WTC11 (cell line): Measurements from ENCODE around the gene WNT9B. TPM values are rescaled to one million over a fixed set of nuclear protein-coding genes. Genes with fewer than 3 reads are reported as not detected.

Experiments used
- ATAC-seq: fragments of 200-7000 bp; cut with Tn5 transposase; 2 replicates; pipeline ENCODE4 v1.10.0; 2021; ENCODE audit warnings: mild to moderate bottlenecking, moderate library complexity
- CTCF ChIA-PET: fragments of 300-600 bp; sonication (Branson Sonifier 250); formaldehyde crosslinking; loops from one replicate; lab custom pipeline; 2021; ENCODE audit warnings: antibody characterized with exemption; lab: Charles Lee
- POLR2A ChIA-PET: fragments of 350-600 bp; sonication (Branson Sonifier 250); formaldehyde crosslinking; loops from one replicate; lab custom pipeline; 2021; ENCODE audit warnings: antibody characterized with exemption; lab: Charles Lee
- DNase-seq: peaks from one replicate; pipeline ENCODE4 v3.0.0; 2021; ENCODE audit warnings: low spot score
- H3K27ac Mint-ChIP-seq: 2 replicates; pipeline ENCODE4 v1.8.0; 2021; ENCODE audit warnings: mixed read lengths
- H3K27me3 Mint-ChIP-seq: 2 replicates; pipeline ENCODE4 v1.8.0; 2021; ENCODE audit warnings: low read depth, mild to moderate bottlenecking, moderate library complexity, mixed read lengths
- H3K36me3 Mint-ChIP-seq: 2 replicates; pipeline ENCODE4 v1.8.0; 2021; ENCODE audit warnings: mixed read lengths
- H3K4me1 Mint-ChIP-seq: 2 replicates; pipeline ENCODE4 v1.8.0; 2022; ENCODE audit warnings: mixed read lengths
- H3K4me3 Mint-ChIP-seq: 2 replicates; pipeline ENCODE4 v1.8.0; 2021; ENCODE audit warnings: mild to moderate bottlenecking, moderate library complexity, mixed read lengths
- H3K9me3 Mint-ChIP-seq: 2 replicates; pipeline ENCODE4 v1.8.0; 2021; ENCODE audit warnings: mixed read lengths
- ATF1 ChIP-seq: sonication (generic); formaldehyde crosslinking; IDR thresholded peaks from 2 replicates; pipeline ENCODE4 v1.8.1; 2023; ENCODE audit warnings: mild to moderate bottlenecking, moderate library complexity, missing genetic modification reagents
- CBFB ChIP-seq: sonication (generic); formaldehyde crosslinking; IDR thresholded peaks from 2 replicates; pipeline ENCODE4 v1.8.1; 2022; ENCODE audit warnings: mild to moderate bottlenecking, low read depth, missing genetic modification reagents
- CREM ChIP-seq: sonication (generic); formaldehyde crosslinking; IDR thresholded peaks from 2 replicates; pipeline ENCODE4 v1.8.1; 2022; ENCODE audit warnings: mild to moderate bottlenecking, missing genetic modification reagents, moderate library complexity
- ETV6 ChIP-seq: sonication (generic); formaldehyde crosslinking; IDR thresholded peaks from 2 replicates; pipeline ENCODE4 v1.8.1; 2022; ENCODE audit warnings: mild to moderate bottlenecking, missing genetic modification reagents
- FOXJ3 ChIP-seq: sonication (generic); formaldehyde crosslinking; IDR thresholded peaks from 2 replicates; pipeline ENCODE4 v1.9.0; 2021; ENCODE audit warnings: missing genetic modification reagents, mild to moderate bottlenecking, borderline replicate concordance
- GTF2I ChIP-seq: fragments of 250-450 bp; sonication (Bioruptor Pico); conservative IDR thresholded peaks from 2 replicates; pipeline ENCODE4 v1.4.0; 2021; ENCODE audit warnings: mild to moderate bottlenecking
- MXD4 ChIP-seq: fragments of 250-450 bp; sonication (Bioruptor Pico); IDR thresholded peaks from 2 replicates; pipeline ENCODE4 v1.8.0; 2021; ENCODE audit warnings: mild to moderate bottlenecking, moderate library complexity, borderline replicate concordance
- MYBL2 ChIP-seq: sonication (generic); formaldehyde crosslinking; IDR thresholded peaks from 2 replicates; pipeline ENCODE4 v1.8.1; 2023; ENCODE audit warnings: mild to moderate bottlenecking, moderate library complexity, missing genetic modification reagents
- PRRX2 ChIP-seq: fragments of 250-450 bp; sonication (Bioruptor Pico); IDR thresholded peaks from 2 replicates; pipeline ENCODE4 v1.8.0; 2021; ENCODE audit warnings: mild to moderate bottlenecking
- RORB ChIP-seq: fragments of 250-450 bp; sonication (Bioruptor Pico); IDR thresholded peaks from 2 replicates; pipeline ENCODE4 v1.9.0; 2021; ENCODE audit warnings: mild to moderate bottlenecking
- SMAD3 ChIP-seq: sonication (generic); formaldehyde crosslinking; IDR thresholded peaks from 2 replicates; pipeline ENCODE4 v1.8.0; 2022; ENCODE audit warnings: missing genetic modification reagents, mild to moderate bottlenecking, borderline replicate concordance
- SMAD4 ChIP-seq: sonication (generic); formaldehyde crosslinking; IDR thresholded peaks from 2 replicates; pipeline ENCODE4 v1.8.0; 2022; ENCODE audit warnings: mild to moderate bottlenecking, missing genetic modification reagents
- TEAD1 ChIP-seq: sonication (generic); formaldehyde crosslinking; IDR thresholded peaks from 2 replicates; pipeline ENCODE4 v1.8.0; 2022; ENCODE audit warnings: mild to moderate bottlenecking, missing genetic modification reagents
- ZNF121 ChIP-seq: sonication (generic); formaldehyde crosslinking; IDR thresholded peaks from 2 replicates; pipeline ENCODE4 v1.8.0; 2023; ENCODE audit warnings: missing genetic modification reagents
- ZNF219 ChIP-seq: sonication (generic); formaldehyde crosslinking; IDR thresholded peaks from 2 replicates; pipeline ENCODE4 v1.8.0; 2023; ENCODE audit warnings: missing genetic modification reagents, mild to moderate bottlenecking, borderline replicate concordance
- ZNF232 ChIP-seq: sonication (generic); formaldehyde crosslinking; IDR thresholded peaks from 2 replicates; pipeline ENCODE4 v1.8.0; 2022; ENCODE audit warnings: mild to moderate bottlenecking, missing genetic modification reagents
- ZNF423 ChIP-seq: fragments of 250-450 bp; sonication (Bioruptor Pico); IDR thresholded peaks from 2 replicates; pipeline ENCODE4 v2.1.2; 2022; ENCODE audit warnings: mild to moderate bottlenecking, moderate library complexity
- ZNF671 ChIP-seq: fragments of 250-450 bp; sonication (Bioruptor Pico); IDR thresholded peaks from 2 replicates; pipeline ENCODE4 v1.8.0; 2021; ENCODE audit warnings: mild to moderate bottlenecking
- total RNA-seq: library from RNA; stranded (reverse); gene quantifications from 3 replicates; pipeline ENCODE4 v1.2.3, GENCODE V29; 2021
- TF ChIP-seq, protein P1 (sequence below): fragments of 250-450 bp; sonication (Bioruptor Pico); IDR thresholded peaks from 2 replicates; pipeline ENCODE4 v1.9.0; 2021; ENCODE audit warnings: moderate library complexity, mild to moderate bottlenecking, inconsistent platforms, borderline replicate concordance
- TF ChIP-seq, protein P2 (sequence below): fragments of 250-450 bp; sonication (Bioruptor Pico); IDR thresholded peaks from 2 replicates; pipeline ENCODE4 v1.8.0; 2021; ENCODE audit warnings: mild to moderate bottlenecking
- TF ChIP-seq, protein P3 (sequence below): sonication (generic); formaldehyde crosslinking; conservative IDR thresholded peaks from 2 replicates; pipeline ENCODE4 v1.8.1; 2022; ENCODE audit warnings: mild to moderate bottlenecking, missing genetic modification reagents
- TF ChIP-seq, protein P4 (sequence below): sonication (generic); formaldehyde crosslinking; IDR thresholded peaks from 2 replicates; pipeline ENCODE4 v1.8.1; 2023; ENCODE audit warnings: mild to moderate bottlenecking, missing genetic modification reagents, moderate library complexity
- TF ChIP-seq, protein P5 (sequence below): fragments of 250-450 bp; sonication (Bioruptor Pico); IDR thresholded peaks from 2 replicates; pipeline ENCODE4 v1.9.0; 2021; ENCODE audit warnings: mild to moderate bottlenecking
- TF ChIP-seq, protein P6 (sequence below): sonication (generic); formaldehyde crosslinking; conservative IDR thresholded peaks from 2 replicates; pipeline ENCODE4 v1.8.1; 2023; ENCODE audit warnings: mild to moderate bottlenecking, low read depth, missing genetic modification reagents, moderate library complexity
- TF ChIP-seq, protein P7 (sequence below): fragments of 200-600 bp; IDR thresholded peaks from 2 replicates; pipeline ENCODE4 v1.8.0; 2022; ENCODE audit warnings: antibody characterized with exemption
- TF ChIP-seq, protein P8 (sequence below): sonication (generic); formaldehyde crosslinking; IDR thresholded peaks from 2 replicates; pipeline ENCODE4 v1.8.1; 2022; ENCODE audit warnings: low read depth, mild to moderate bottlenecking, moderate library complexity, missing genetic modification reagents, borderline replicate concordance

WNT9B gene
- total RNA-seq, 1 experiment from 2014 or later, result 0.87 TPM

DNA sequence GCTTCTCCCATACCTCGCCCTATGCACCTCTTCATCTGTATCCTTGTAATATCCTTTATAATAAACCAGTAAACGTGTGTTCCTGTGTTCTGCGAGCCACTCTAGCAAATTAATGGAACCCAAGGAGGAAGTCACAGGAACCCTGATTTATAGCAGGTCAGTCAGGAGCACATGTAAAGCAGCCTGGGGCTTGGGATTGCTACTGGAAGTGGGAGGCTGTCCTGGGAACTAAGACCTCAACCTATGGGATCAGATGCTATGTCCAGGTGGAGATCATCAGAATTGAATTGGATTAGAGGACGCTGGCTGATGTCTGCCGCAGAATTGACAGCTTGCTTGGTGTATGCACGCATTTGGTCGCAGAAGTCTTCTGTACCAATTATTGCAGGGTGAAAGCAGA lies 48.6 kb upstream of the WNT9B start:
- TF ChIP-seq FOXJ3 (CRISPR knock-in tag), result no peak
- TF ChIP-seq RORB (CRISPR knock-in tag), result no peak
- no peak for TF ChIP-seq SMAD4 (CRISPR knock-in tag)
- no peak for TF ChIP-seq CBFB
- TF ChIP-seq, protein P1, sequence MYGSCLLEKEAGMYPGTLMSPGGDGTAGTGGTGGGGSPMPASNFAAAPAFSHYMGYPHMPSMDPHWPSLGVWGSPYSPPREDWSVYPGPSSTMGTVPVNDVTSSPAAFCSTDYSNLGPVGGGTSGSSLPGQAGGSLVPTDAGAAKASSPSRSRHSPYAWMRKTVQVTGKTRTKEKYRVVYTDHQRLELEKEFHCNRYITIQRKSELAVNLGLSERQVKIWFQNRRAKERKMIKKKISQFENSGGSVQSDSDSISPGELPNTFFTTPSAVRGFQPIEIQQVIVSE, result no peak
- no peak for TF ChIP-seq PRRX2 (CRISPR knock-in tag)
- TF ChIP-seq ATF1 (CRISPR knock-in tag), result no peak
- no peak for TF ChIP-seq ZNF232 (CRISPR knock-in tag)
- no peak for TF ChIP-seq ETV6 (CRISPR knock-in tag)
- no peak for TF ChIP-seq TEAD1 (CRISPR knock-in tag)
- no peak for TF ChIP-seq ZNF423 (CRISPR knock-in tag)
- Mint-ChIP-seq H3K36me3 (peaks cover 14% of the 10 kb centered on the region), H3K4me3 (no peak overlapping the region), H3K9me3 (peaks cover 7% of the 10 kb centered on the region), H3K27me3 (no peaks in the 10 kb centered on the region), H3K27ac (no peak overlapping the region), H3K4me1 (peaks cover 4% of the 10 kb centered on the region; the same call in 1 of the 2 replicates)
- ATAC-seq, result no peak
- ChIA-PET POLR2A (no interaction called here), CTCF (no interaction called here)
- no peak for DNase-seq

DNA sequence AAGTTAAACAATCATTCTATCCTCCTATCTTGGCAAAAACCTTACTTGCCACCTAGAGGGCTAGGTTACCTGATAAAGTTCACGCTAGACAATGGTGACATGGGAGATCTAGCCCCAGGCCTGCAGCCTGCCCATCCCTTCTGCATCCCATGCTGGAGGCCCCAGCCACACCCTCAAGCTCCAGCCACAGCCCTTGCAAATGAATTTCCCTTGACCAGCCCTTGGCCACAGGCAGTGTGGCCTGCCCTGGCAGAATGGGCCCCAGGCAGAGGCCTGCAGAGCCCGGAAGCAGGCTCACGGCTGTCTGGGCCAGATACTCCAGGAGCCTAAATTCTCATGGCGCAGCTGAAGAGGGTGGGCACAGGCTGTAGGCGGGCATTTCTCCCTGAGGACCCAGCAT lies 47.8 kb upstream of the WNT9B start:
- Mint-ChIP-seq H3K4me3 (no peak overlapping the region), H3K36me3 (peaks cover 14% of the 10 kb centered on the region), H3K9me3 (peaks cover 7% of the 10 kb centered on the region), H3K27ac (no peak overlapping the region), H3K27me3 (no peaks in the 10 kb centered on the region), H3K4me1 (peaks cover 7% of the 10 kb centered on the region)
- ChIA-PET CTCF (interaction anchor here (1.3 kb wide), 1 partner anchor 17 kb away, joined by 3 read pairs; no protein-coding TSS in a partner anchor), POLR2A (no interaction called here)
- DNase-seq, result no peak
- TF ChIP-seq GTF2I (CRISPR knock-in tag), result no peak
- no peak for TF ChIP-seq ZNF671 (CRISPR knock-in tag)
- TF ChIP-seq, protein P2, sequence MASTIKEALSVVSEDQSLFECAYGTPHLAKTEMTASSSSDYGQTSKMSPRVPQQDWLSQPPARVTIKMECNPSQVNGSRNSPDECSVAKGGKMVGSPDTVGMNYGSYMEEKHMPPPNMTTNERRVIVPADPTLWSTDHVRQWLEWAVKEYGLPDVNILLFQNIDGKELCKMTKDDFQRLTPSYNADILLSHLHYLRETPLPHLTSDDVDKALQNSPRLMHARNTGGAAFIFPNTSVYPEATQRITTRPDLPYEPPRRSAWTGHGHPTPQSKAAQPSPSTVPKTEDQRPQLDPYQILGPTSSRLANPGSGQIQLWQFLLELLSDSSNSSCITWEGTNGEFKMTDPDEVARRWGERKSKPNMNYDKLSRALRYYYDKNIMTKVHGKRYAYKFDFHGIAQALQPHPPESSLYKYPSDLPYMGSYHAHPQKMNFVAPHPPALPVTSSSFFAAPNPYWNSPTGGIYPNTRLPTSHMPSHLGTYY, result no peak
- no peak for TF ChIP-seq ETV6 (CRISPR knock-in tag)
- TF ChIP-seq, protein P3, sequence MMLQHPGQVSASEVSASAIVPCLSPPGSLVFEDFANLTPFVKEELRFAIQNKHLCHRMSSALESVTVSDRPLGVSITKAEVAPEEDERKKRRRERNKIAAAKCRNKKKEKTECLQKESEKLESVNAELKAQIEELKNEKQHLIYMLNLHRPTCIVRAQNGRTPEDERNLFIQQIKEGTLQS (CRISPR knock-in tag), result no peak
- TF ChIP-seq CREM, result no peak
- no peak for TF ChIP-seq MXD4 (CRISPR knock-in tag)
- TF ChIP-seq, protein P4, sequence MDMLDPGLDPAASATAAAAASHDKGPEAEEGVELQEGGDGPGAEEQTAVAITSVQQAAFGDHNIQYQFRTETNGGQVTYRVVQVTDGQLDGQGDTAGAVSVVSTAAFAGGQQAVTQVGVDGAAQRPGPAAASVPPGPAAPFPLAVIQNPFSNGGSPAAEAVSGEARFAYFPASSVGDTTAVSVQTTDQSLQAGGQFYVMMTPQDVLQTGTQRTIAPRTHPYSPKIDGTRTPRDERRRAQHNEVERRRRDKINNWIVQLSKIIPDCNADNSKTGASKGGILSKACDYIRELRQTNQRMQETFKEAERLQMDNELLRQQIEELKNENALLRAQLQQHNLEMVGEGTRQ, result no peak
- TF ChIP-seq, protein P5, sequence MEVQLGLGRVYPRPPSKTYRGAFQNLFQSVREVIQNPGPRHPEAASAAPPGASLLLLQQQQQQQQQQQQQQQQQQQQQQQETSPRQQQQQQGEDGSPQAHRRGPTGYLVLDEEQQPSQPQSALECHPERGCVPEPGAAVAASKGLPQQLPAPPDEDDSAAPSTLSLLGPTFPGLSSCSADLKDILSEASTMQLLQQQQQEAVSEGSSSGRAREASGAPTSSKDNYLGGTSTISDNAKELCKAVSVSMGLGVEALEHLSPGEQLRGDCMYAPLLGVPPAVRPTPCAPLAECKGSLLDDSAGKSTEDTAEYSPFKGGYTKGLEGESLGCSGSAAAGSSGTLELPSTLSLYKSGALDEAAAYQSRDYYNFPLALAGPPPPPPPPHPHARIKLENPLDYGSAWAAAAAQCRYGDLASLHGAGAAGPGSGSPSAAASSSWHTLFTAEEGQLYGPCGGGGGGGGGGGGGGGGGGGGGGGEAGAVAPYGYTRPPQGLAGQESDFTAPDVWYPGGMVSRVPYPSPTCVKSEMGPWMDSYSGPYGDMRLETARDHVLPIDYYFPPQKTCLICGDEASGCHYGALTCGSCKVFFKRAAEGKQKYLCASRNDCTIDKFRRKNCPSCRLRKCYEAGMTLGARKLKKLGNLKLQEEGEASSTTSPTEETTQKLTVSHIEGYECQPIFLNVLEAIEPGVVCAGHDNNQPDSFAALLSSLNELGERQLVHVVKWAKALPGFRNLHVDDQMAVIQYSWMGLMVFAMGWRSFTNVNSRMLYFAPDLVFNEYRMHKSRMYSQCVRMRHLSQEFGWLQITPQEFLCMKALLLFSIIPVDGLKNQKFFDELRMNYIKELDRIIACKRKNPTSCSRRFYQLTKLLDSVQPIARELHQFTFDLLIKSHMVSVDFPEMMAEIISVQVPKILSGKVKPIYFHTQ (CRISPR knock-in tag), result no peak
- TF ChIP-seq ZNF219 (CRISPR knock-in tag), result no peak
- TF ChIP-seq, protein P6, sequence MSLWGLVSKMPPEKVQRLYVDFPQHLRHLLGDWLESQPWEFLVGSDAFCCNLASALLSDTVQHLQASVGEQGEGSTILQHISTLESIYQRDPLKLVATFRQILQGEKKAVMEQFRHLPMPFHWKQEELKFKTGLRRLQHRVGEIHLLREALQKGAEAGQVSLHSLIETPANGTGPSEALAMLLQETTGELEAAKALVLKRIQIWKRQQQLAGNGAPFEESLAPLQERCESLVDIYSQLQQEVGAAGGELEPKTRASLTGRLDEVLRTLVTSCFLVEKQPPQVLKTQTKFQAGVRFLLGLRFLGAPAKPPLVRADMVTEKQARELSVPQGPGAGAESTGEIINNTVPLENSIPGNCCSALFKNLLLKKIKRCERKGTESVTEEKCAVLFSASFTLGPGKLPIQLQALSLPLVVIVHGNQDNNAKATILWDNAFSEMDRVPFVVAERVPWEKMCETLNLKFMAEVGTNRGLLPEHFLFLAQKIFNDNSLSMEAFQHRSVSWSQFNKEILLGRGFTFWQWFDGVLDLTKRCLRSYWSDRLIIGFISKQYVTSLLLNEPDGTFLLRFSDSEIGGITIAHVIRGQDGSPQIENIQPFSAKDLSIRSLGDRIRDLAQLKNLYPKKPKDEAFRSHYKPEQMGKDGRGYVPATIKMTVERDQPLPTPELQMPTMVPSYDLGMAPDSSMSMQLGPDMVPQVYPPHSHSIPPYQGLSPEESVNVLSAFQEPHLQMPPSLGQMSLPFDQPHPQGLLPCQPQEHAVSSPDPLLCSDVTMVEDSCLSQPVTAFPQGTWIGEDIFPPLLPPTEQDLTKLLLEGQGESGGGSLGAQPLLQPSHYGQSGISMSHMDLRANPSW (CRISPR knock-in tag), result no peak
- TF ChIP-seq, protein P7, sequence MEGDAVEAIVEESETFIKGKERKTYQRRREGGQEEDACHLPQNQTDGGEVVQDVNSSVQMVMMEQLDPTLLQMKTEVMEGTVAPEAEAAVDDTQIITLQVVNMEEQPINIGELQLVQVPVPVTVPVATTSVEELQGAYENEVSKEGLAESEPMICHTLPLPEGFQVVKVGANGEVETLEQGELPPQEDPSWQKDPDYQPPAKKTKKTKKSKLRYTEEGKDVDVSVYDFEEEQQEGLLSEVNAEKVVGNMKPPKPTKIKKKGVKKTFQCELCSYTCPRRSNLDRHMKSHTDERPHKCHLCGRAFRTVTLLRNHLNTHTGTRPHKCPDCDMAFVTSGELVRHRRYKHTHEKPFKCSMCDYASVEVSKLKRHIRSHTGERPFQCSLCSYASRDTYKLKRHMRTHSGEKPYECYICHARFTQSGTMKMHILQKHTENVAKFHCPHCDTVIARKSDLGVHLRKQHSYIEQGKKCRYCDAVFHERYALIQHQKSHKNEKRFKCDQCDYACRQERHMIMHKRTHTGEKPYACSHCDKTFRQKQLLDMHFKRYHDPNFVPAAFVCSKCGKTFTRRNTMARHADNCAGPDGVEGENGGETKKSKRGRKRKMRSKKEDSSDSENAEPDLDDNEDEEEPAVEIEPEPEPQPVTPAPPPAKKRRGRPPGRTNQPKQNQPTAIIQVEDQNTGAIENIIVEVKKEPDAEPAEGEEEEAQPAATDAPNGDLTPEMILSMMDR, result no peak
- TF ChIP-seq, protein P8, sequence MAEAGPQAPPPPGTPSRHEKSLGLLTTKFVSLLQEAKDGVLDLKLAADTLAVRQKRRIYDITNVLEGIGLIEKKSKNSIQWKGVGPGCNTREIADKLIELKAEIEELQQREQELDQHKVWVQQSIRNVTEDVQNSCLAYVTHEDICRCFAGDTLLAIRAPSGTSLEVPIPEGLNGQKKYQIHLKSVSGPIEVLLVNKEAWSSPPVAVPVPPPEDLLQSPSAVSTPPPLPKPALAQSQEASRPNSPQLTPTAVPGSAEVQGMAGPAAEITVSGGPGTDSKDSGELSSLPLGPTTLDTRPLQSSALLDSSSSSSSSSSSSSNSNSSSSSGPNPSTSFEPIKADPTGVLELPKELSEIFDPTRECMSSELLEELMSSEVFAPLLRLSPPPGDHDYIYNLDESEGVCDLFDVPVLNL (CRISPR knock-in tag), result no peak
- no peak for TF ChIP-seq SMAD3 (CRISPR knock-in tag)
- TF ChIP-seq ZNF121 (CRISPR knock-in tag), result no peak
- TF ChIP-seq MYBL2 (CRISPR knock-in tag), result no peak
- TF ChIP-seq, all 79 proteins: peak for 0
- ATAC-seq, result no peak; the same call in 1 of the 2 replicates
